ENCODE data around the gene BRAF.
"Not testable (repeated sequence)": the region's sequence is repeated elsewhere in the genome, so short reads cannot be mapped to it uniquely, and the experiment has no call there.

BRAF gene

GRCh38 chr7:140763166-140763565, 161.6 kb downstream of the BRAF start:
- not testable (repeated sequence) for DNase-seq

- not testable (repeated sequence) for DNase-seq
Measured at GRCh38 chr7:140761375-140761774, 163.4 kb downstream of the BRAF start.

GRCh38 chr7:140754506-140754905, 170.2 kb downstream of the BRAF start:
- DNase-seq: no peak

DNA sequence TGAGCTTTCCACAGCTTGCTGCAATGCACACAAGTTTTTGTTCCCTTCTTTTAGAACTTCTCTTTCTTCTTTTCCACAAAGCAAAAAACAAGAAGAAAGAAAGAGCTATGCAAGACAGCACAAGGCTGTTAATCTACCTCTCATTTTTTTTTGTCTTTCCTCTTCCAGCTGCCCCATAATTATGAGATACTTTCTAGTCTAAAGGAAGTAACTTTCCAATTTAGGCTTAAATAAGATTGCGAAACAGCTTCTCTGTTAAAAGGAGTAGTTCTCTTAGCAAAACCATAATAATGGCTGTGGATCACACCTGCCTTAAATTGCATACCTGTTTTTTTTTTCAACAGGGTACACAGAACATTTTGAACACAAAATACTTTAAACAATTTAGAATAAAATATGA, 172.2 kb downstream of the BRAF start:
- DNase-seq: no peak

DNA sequence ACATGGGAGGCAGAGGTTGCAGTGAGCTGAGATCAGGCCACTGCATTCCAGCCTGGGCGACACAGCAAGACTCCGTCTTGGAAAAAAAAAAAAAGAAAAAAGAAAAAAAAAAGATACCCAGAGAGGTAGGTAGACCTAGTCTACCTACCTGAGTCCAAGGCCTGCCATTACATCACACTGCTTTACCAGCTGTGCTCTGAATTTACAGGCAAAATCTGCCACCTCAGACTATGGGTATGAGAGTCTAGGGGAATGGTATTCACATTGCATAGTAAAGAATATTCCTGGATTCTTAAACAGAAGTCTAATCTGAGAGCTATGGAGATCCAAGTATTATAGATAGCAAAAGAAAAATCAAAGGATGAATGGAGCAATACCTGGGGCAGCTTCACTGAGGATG, 178.0 kb downstream of the BRAF start:
- DNase-seq: no peak

- DNase-seq: no peak
Measured at GRCh38 chr7:140745266-140746058, 179.3 kb downstream of the BRAF start.

GRCh38 chr7:140744005-140744404, 180.7 kb downstream of the BRAF start:
- DNase-seq: no peak

- not testable (repeated sequence) for DNase-seq
Measured at GRCh38 chr7:140743255-140743654, 181.5 kb downstream of the BRAF start.

DNA sequence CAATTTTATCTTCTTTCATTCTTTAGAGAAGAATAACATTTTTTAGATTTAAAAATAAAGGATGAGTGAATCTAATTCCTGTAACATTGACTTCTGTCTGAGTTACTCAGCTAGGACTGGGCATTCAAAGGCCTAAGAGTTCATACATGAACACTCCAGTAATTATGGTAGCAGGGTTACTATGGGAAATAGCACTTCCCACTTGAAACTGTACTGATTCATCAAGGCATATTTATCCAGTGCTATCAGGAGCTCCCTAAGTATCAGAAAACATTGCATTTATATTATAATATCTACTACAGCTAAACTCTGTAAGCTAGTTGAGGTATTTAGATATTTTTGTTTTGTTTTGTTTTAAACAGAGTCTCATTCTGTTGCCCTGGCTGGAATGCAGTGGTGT, 186.4 kb downstream of the BRAF start:
- no peak for DNase-seq

GRCh38 chr7:140734729-140735128, 190.0 kb downstream of the BRAF start:
- DNase-seq: no peak

GRCh38 chr7:140734096-140734495, 190.6 kb downstream of the BRAF start:
- DNase-seq: no peak

- DNase-seq: no peak
Measured at GRCh38 chr7:140732416-140732815, 192.3 kb downstream of the BRAF start.

DNA sequence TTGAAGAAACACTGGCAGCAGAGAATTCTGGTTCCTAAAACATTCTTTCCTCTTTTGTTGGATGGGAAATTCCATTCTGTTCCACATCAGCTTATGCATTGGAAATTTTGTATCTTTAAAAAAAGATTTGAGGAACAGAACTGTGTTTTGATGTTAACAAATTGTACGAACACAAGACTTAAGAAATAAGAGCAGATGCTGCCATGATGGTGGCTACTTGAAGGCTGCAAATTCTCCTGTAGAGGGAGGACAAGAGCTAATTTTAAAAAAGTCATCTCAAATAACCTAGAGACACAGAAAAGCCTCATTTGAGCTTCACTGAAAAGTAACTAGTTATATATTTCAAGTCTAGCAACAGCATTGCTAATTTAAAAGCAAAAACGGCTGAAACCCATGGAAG, 198.4 kb downstream of the BRAF start:
- no peak for DNase-seq

DNA sequence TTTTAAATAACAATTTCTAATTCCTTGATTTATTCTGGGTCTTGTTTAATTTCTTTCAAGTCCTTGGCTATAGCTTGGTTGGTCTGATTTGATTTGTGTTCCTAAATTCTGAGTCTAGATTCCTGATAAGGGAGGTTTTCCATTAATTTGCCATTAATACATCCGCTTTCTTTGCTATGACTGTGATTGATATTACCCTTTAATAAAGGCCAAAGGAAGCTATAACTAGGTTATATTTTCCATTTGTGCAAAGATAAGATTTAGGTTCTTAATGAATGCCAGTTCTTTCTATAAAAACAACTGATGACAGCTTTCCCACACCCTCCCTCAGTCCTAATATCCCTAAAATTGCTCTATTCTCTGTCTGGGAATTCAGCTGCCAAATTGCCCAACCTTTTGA, 200.0 kb downstream of the BRAF start:
- DNase-seq: no peak

GRCh38 chr7:140723574-140723973, 201.2 kb downstream of the BRAF start:
- DNase-seq: no peak

- DNase-seq: peak; percentile 21 to 31
Measured at GRCh38 chr7:140723006-140723405, 201.7 kb downstream of the BRAF start.

DNA sequence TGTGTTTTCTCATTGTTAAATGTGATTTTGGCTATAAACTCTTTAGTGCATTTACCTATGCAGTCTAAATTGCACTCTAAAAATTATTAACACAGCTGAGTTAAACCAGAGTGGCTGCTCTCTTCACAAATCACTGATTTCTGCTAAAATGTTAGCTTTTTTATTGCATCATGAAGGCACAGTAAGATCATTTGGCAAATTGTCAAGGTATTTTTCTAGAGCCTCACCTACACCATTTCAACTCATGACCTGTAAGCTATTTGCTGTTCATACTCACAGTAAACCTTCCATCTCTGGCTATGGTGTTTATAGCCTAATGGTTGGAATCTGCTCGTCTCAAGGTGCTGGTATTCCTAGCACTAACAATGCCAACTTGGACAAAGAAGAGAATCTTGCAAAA, 202.5 kb downstream of the BRAF start:
- no peak for DNase-seq

- DNase-seq: no peak
Measured at GRCh38 chr7:140719721-140720120, 205.0 kb downstream of the BRAF start.

- peak in 1 of 2 donors; percentile 14 for DNase-seq
Measured at GRCh38 chr7:140714331-140715040, 210.2 kb downstream of the BRAF start.

- not testable (repeated sequence) for DNase-seq
Measured at GRCh38 chr7:140712392-140712791, 212.3 kb downstream of the BRAF start.

DNA sequence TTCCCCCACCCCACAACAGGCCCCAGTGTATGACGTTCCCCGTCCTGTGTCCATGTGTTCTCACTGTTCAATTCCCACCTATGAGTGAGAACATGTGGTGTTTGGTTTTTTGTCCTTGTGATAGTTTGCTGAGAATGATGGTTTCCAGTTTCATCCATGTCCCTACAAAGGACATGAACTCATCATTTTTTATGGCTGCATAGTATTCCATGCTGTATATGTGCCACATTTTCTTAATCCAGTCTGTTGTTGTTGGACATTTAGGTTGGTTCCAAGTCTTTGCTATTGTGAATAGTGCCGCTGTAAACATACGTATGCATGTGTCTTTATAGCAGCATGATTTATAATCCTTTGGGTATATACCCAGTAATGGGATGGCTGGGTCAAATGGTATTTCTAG, 216.0 kb downstream of the BRAF start:
- DNase-seq: not testable (repeated sequence)

- no peak for DNase-seq
Measured at GRCh38 chr7:140707132-140707531, 217.6 kb downstream of the BRAF start.

GRCh38 chr7:140704205-140704604, 220.5 kb downstream of the BRAF start:
- DNase-seq: no peak

DNA sequence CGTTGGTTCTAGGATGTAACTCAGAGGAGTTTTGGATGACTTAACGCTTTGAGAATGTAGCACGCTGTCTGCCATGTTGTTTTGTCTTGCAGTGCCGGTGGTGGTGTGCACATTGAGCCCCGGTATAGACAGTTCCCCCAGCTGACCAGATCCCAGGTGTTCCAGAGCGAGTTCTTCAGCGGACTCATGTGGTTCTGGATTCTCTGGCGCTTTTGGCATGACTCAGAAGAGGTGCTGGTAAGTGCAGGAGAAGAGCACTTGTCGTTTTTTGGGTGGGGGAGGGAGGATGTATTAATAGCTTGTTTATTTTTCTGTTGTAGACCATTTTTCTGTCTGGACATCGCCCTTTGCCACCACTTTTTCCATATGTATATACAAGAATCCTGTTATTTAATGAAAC, 222.0 kb downstream of the BRAF start:
- no peak for DNase-seq
